GM19328 (cell line): ENCODE measurements around the gene PLEKHA5.

Source experiments
- ATAC-seq: cut with Tn5 transposase; IDR thresholded peaks from one replicate; pipeline ENCODE4 v1.9.1; 2021; ENCODE audit warnings: mild to moderate bottlenecking, moderate library complexity; ENCODE audit not compliant: unreplicated experiment

PLEKHA5 gene

DNA sequence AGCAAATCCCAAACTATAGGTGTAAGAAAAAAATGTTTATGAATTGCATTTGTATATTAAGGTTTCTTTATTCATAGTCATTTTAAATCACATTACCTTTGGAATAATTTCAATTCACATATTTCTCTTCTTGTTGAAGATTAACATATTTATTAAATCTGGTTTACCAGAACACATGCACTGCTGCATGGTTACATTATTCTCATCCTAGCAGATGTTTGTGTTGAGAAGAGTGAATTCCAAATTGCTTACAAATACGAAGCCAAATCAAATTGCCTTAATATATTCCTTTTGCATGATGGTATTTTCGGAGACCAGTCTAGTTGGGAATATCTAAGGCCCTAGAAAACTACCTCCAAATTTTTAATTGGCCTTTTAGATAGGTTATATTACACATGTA is 130.6 kb downstream of the PLEKHA5 start:
- ATAC-seq = no peak

DNA sequence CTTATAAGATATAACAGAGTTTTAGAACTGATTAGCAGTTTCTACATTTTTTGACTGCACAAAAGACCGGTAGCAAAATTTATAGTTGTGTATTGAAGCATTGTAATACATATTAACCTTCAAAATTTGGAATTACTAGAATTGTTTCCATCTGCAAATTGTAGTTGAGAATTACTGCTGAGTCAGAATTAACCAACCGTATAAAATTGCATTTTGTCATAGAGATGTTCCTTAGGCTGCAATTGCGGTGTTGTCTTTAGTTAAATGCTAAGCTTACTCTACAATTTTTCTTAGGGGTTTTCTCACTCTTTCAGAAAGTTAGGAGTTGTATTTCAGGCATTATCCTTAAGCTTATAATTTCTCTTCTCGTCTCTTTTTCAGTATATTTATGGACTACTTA is 132.2 kb downstream of the PLEKHA5 start:
- ATAC-seq = no peak

DNA sequence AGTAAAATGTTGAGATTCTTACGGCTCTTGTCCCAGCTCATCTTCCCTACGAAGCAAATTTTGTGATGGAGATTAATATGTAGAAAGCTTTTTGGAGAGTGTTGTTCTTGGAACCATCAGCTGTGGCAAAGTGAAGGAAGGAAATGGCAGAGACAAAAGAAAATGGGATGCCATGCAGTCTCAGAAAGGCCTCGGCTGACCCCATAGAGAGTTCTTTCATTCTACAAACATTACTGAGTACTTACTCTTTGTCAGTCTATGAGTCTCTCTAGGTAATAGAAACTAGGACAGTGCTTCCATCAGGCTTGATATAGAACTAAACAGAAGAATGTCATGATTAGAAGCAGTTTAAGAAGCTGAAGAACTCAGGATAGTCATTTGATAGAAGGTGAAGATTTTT is 134.1 kb downstream of the PLEKHA5 start:
- no peak for ATAC-seq

DNA sequence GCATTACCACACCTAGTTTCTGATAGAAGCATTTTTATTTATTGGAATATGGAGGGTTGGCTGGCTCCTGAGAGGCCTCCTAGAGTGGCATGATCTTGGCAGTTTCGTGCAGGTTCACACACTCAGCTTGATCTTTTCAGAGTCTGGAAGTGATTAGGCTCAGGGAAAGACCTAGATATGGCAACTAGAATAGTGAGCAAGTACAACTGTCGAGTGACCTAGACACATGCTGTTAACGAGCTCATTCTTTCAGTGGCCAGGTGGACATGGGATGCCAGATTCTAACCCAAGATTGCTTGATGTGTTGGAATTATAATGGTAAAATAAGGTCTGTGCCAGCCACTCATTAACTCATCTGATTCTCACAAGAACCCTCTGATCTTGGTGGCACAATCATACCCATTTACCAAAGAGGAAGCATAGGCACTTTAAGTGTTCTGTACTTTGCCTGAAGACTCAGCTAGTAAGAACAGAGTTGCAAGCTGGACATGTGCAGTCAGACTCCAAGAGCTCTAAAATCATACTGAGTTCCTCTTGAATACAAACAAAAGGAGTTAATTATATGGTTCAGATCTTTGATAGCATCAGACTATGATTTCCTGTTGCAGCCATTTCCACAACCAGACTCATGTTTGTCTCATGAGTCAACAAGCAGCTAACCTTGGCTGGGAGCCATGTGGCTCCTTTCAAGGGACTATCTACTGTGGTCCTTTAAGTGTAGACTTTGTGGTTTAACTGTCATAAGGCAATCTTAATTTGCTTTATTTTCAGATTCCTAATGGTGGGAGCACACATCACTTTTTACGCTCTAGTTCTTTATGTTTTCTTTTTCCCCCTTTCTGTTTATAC is 144.2 kb downstream of the PLEKHA5 start:
- no peak for ATAC-seq

DNA sequence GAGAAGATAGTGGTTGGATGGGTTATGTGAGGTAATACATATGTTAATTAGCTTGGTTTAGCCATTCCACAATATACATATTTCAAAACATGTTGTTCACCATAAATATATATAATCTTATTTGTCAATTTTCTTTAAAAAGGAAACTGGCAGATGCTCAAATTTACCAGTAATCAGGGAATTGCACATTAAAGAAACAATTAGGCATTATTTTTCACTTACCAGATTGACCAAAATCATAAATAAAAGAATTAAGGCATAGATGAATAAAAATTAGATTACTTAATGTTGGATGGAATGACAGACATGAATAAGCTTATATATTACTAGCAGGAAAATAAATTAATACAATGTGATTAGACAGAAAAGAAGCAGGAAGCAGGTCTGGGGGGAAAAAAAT is 147.2 kb downstream of the PLEKHA5 start:
- no peak for ATAC-seq

DNA sequence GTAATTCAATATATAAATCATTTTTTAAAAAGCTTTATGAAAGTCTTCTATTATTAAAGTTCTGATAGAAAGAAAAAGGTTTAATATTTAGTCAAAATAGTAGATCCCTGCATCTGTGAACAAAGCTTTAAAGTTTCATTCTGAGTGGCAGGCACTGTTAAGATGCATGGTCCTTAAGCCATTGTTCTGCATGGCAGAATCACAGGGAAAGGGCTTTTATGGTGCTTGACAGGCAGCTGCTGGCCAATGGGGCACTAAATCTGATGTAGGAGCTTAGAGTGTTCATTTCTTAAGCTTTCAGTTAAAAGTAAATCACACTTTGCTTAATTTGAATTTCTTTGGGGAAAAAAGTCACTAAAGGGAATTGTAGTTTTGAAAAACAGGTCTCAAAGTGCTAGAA is 148.2 kb downstream of the PLEKHA5 start:
- no peak for ATAC-seq

DNA sequence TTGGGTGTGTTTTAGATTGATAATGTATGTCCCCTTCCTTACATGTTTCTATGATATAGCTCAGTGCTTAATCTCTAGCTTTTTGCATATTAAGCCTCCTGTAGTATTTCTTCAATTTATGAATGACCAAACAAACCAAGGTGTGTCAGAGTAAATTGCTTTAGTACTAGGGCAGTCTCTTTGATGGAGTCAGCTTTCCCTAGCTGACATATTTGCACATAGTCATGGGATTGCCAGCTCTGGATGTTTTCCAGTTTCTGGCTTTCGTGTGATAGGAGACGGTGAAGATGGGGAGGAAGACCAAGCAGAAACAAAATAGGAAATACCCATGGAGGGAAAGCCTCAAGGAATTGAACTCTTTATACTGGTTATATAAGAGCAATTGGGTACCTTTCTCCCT is 148.9 kb downstream of the PLEKHA5 start:
- no peak for ATAC-seq

DNA sequence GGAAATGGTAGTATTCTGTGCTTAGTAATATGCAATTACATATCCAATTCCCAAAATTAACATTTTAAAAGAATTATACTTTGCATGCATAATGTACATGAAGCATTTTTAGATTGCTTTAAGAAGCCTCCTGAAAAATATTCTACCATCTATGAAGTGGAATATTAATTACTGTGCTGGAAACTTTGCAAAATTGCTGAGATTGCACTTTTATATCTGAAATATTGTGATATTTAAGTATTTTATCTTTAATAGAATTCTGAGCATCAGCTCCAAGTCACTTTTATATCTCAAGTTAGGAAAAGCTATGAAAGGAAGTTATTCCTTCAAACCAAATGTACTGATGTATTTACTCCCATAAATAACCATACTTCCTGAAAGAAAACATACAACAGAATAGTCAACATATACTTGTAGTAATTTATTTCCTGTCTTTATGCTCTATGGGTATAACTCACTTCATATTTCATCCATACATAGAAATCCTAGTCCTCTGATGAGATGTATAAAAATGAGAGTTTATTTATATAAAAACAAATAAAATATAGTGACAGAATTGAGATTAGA is 152.7 kb downstream of the PLEKHA5 start:
- ATAC-seq = no peak

DNA sequence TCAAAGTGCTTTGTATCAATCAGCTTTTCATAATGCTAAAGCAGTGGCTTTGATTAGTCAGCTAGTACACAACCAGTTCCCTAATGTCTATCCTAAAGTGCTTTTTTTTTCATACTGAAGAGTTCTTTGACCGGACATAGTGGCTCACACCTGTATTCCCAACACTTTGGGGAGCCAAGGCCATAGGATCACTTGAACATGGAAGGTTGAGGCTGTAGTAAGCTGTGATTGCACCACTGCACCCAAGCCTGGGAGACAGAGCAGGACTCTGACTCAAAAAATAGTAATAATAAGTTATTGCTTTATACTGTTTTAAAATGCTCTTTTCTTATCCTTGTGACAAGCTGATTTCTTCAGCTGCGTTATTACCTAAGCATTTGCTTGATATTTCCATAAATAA is 155.1 kb downstream of the PLEKHA5 start:
- no peak for ATAC-seq

DNA sequence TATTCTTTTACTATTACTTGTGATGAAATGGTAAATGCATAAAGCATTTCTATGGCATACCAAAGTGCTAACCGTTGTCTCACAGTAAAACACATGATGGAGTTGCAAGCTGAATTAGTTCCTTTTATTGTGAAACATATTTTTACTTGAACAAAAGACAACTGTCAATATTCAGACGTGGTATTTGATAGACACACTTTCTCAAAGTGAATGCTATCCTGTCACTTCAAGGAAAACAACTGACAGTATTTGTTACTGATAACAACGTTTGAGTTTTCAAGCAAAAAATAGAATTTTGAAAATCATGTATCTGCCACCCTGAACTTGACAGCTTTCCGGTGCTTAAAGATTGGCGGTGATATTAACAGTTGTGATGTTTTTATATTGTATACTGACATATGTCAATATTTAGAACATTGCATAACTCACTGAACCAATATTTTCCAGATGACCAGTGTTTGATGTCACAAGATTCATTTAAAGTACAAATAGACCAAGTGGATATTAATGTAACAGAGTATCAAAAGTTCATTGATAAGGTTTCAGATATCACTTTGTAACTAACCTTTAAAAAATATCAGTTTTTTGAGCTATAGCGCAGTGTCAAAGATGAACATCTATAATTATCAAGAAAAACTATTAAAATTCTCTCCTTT is 156.4 kb downstream of the PLEKHA5 start:
- no peak for ATAC-seq

DNA sequence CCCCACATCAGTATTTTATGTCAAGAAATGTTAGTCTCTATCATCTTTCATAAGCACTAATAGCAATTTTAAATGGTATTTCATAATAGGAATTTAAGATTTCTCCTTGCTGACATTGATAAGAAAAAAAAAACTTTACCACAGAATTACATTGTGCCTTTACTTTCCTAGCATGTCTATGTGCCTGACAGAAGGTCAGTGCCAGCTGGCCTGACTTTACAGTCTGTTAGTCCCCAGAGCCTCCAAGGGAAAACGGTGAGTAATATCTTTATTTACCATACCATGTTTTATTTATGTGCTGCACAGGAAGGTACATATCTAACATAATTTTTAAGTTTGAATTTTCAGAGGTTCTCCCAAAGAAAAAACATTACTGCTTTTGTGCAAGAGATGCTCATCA is 157.8 kb downstream of the PLEKHA5 start:
- ATAC-seq = no peak

DNA sequence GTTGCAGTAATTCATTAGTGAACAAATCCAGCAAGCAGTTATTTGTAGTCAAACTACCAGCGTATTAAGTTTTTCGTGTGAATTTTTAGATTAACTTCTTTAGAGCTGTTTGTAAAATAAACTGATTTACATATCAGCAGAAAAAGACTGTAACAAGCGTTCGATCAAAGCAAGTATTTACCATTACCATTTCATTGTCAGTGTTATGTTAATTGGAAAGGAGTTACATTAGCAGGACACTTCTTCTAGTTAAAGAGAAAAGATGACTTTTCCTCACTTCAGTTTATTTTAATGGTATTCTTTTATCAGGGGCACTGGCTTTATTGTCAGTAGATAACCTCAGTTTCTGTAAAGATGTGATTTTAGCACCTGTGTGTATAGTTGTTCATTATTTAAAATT is 158.6 kb downstream of the PLEKHA5 start:
- ATAC-seq = no peak

DNA sequence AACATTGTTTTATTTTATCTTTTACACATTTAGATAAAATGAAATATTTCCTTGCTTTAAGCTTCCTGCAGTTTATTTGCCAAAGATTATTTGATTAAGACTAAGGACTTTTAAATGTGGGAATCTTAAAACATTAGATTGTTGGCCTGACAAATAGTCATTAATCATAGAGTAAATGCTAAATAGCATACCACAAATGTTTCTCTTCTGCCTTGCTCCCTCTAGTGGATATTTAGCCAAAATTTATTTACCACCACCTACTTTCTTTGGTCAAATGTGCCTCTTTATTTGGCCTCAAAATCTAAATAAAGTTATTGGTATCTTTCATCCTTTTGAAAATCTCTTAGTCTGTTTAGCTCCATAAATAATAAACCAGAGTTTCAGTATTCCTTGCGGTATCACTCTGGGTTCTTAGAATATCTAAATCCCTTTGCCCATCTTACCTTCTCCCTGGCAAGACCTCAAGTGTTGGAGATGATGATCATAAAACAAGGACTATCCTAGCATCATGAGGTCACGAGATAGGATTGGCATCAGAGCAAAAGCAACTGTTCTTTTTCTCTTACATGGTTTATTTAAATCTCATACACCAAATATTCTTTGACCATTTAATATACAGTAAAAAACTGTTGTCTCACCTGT is 159.2 kb downstream of the PLEKHA5 start:
- no peak for ATAC-seq

DNA sequence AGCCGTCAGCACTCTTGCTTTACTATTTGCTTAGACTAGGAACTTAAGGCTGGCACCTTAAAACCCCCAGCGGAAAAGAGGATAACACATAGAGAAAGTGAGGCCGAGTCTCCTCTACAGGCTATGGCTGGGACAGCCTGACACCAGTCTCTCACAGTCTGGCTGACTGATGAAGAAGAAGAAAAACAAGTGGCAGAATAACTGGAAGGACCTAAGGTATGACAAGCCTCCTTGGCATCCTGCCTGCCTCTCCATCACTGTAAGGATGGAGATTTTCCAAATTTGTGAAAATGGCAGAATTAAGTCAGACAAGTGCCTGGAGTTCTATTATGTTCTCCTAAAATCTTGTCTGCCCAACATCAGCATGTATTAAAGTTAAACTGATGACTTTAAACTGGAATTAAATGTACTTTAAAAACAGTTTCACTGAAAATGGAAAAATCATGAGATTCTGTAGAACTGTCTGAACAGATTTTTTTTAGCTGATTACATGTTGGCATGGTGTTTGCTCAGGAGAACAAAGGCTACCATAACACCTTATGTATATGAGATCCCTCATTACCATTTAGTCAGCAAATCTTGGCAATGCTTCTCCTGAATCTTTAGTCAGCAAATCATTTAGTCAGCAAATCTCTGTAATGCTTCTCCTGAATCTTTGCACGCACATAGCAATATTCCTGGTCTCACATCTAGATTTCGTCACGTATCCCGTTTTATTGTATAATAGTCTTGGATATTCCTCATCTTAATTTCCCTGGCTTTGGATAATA is 169.5 kb downstream of the PLEKHA5 start:
- no peak for ATAC-seq

DNA sequence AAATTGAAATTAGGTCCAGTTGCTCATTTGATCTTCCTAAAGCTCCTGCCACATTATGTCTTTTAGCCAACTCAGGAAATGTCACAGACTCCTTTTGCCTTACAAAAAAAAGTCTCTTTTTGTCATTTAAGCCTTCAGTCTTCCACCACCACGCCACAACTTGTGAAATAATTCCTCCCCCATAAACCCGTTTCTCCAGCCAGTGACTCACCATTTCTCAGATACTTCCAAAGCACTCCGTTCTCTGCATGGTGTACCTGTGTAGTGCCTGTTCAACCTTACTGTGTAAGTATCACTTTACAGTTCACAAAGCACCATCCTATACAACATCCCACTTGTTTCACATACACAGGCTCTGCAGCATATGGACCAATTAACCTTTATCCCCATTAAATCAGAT is 170.2 kb downstream of the PLEKHA5 start:
- ATAC-seq = no peak

DNA sequence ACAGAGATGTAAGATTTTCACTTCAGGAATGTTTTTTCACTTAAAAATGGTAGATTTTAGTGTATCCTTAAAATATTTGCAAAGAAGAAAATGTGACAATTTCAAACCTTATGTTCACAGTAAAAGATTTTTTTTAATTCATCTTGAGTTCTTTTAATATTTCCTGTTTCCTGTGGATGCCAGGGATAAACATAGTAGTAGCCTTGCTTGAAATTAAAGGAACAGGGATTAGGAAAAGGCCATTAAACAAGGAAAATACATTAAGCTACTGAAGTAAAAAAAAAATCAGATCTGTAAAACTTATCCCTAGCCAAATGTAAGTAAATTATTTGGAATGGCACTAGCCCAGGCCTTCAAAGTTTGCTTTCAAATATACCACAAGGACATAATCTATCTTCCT is 171.7 kb downstream of the PLEKHA5 start:
- no peak for ATAC-seq

DNA sequence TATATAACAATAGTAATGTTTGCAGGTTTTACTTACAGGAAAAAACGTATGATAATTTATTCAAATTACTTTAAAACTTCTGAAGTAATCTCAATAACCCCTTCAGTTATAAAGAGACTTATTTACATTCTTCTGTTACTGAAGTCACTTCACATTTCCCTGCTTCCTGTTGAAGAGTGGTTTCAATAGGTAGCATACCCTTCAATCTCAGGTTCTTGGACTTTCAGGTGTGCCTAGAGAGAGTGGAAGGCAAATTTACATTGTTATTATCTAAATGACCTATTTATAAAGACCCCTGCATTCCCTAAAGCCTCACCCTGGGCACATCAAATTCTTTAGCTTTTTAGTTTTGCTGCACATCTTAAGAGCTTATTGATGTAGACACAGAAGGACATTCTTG is 172.2 kb downstream of the PLEKHA5 start:
- ATAC-seq = no peak

DNA sequence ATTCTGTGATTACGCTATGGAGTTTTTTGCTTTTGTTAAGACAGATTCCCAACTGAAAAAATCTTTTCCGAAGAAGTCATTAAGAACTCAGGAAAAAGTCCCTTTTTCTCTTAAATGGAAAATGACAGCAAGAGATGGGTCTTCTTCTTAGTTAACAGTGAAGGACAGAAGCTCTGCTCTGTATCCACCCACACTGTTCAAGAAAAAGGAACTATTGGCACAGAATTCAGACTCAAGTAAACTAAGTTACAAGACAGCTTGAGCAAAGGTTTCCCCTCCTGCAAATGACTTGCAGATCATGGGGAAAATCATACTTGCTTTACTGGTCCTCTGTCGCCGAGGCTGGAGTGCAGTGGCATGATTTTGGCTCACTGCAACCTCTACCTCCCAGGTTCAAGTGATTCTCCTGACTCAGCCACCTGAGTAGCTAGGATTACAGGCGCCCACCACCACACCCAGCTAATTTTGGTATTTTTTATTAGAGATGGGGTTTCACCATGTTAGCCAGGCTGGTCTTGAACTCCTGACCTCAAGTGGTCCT is 172.6 kb downstream of the PLEKHA5 start:
- ATAC-seq = no peak

DNA sequence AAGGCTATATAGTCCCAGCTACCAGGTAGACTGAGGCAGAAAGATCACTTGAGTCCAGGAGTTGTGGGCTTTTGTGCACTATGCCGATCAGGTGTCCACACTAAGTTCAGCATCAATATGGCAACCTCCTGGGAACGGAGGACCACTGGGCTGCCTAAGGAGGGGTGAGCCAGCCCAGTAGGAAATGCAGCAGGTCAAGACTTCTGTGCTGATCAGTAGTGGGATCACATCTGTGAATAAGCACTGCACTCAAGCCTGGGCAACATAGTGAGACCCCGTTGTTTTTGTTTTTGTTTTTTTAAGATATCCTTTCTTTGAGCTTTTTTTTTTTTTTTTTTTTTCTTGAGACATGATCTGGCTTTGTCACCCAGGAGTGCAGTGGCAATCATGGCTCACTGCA is 174.0 kb downstream of the PLEKHA5 start:
- no peak for ATAC-seq

DNA sequence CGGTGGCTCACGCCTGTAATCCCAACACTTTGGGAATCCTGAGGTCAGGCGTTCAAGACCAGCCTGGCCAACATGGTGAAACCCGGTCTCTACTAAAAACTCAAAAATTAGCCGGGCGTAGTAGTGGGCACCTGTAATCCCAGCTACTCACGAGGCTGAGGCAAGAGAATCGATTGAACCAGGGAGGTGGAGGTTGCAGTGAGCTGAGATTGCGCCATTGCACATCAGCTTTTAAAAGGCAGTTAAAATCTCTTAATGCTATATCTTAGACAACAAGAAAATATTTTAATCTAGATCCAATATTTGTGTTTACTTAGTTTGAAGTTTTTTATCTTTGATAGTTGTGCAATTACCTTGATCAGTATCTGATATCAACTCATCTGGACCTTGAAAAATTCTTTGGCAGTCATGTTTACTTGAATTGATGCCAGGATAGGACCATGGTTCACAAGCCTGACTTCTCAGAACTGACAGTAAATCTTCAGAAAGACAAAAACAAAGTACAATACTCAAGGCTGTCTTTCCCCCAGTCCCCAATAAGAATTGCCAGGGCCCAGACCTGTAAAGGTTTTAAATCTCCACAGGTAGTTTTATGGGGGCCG is 174.7 kb downstream of the PLEKHA5 start:
- ATAC-seq = no peak
